CD4-positive, alpha-beta T cell treated with Interleukin-6 at 100 ng/mL for 8 hours (primary cell): ENCODE measurements around the gene RASGRP4.
"Not testable (repeated sequence)": the region's sequence is repeated elsewhere in the genome, so short reads cannot be mapped to it uniquely, and the experiment has no call there.

Experiments used
- DNase-seq: peaks from one replicate; pipeline ENCODE4 v3.0.0-alpha.2; 2020; ENCODE audit warnings: mixed read lengths, low spot score

RASGRP4 gene

GRCh38 chr19:38448225-38448624 is 22.2 kb upstream of the RASGRP4 start:
- DNase-seq: no peak

- DNase-seq: no peak
These were observed 19.3 kb upstream of the RASGRP4 start for GRCh38 chr19:38445362-38445761.

GRCh38 chr19:38444026-38444425 is 18.0 kb upstream of the RASGRP4 start:
- no peak for DNase-seq

- no peak for DNase-seq
These were observed 17.5 kb upstream of the RASGRP4 start for GRCh38 chr19:38443458-38443999.

GRCh38 chr19:38442736-38443135 is 16.7 kb upstream of the RASGRP4 start:
- no peak for DNase-seq

- DNase-seq: no peak
These were observed 15.8 kb upstream of the RASGRP4 start for GRCh38 chr19:38441657-38442348.

GRCh38 chr19:38440592-38440991 is 14.6 kb upstream of the RASGRP4 start:
- DNase-seq: no peak

- no peak for DNase-seq
These were observed 11.9 kb upstream of the RASGRP4 start for GRCh38 chr19:38437917-38438316.

GRCh38 chr19:38437295-38437694 is 11.3 kb upstream of the RASGRP4 start:
- no peak for DNase-seq

- DNase-seq: no peak
These were observed 8.6 kb upstream of the RASGRP4 start for GRCh38 chr19:38434549-38435051.

GRCh38 chr19:38433268-38433733 is 7.3 kb upstream of the RASGRP4 start, which contains the start of gene RYR1:
RYR1 (plus strand) TSS chr19:38433691; CDS start chr19:38433830, 139 bp downstream.
- peak; percentile 20 for DNase-seq

GRCh38 chr19:38430931-38431330 is 4.9 kb upstream of the RASGRP4 start:
- no peak for DNase-seq

- DNase-seq: no peak
These were observed 3.8 kb upstream of the RASGRP4 start for GRCh38 chr19:38429811-38430156.

GRCh38 chr19:38429055-38429810 is 3.2 kb upstream of the RASGRP4 start:
- no peak for DNase-seq

GRCh38 chr19:38427035-38427677 is 1.1 kb upstream of the RASGRP4 start:
- DNase-seq: not testable (repeated sequence)

GRCh38 chr19:38425222-38425809 is 703 bp downstream of the RASGRP4 start:
- DNase-seq: no peak

- DNase-seq: no peak
These were observed 1.7 kb downstream of the RASGRP4 start for GRCh38 chr19:38424272-38424671.

- DNase-seq: no peak
These were observed 3.6 kb downstream of the RASGRP4 start for GRCh38 chr19:38422438-38422837.

GRCh38 chr19:38421856-38422255 is 4.2 kb downstream of the RASGRP4 start:
- no peak for DNase-seq

GRCh38 chr19:38420935-38421334 is 5.1 kb downstream of the RASGRP4 start:
- no peak for DNase-seq

GRCh38 chr19:38417544-38418506 is 8.2 kb downstream of the RASGRP4 start:
- DNase-seq: peak; percentile 60
